T-helper 2 cell treated with Interferon-gamma antibody and Interleukin-4, amounts not matched to agents 5 μg/mL and 100 μg/mL, for 36 hours (primary cell): ENCODE measurements around the gene SHISA7.

ENCODE experiments used
- DNase-seq: peaks from one replicate; pipeline ENCODE4 v3.0.0; 2021; ENCODE audit warnings: low spot score
- H3K27ac Mint-ChIP-seq: one replicate; pipeline ENCODE4 v1.8.0; 2021; ENCODE audit warnings: mild to moderate bottlenecking, mixed read lengths
- H3K27me3 Mint-ChIP-seq: one replicate; pipeline ENCODE4 v1.8.0; 2021; ENCODE audit warnings: low read depth, mixed read lengths
- H3K36me3 Mint-ChIP-seq: one replicate; pipeline ENCODE4 v1.8.0; 2021; ENCODE audit warnings: low read depth, mixed read lengths
- H3K4me1 Mint-ChIP-seq: one replicate; pipeline ENCODE4 v1.8.0; 2021; ENCODE audit warnings: low read depth, mixed read lengths
- H3K4me3 Mint-ChIP-seq: one replicate; pipeline ENCODE4 v1.8.0; 2022; ENCODE audit warnings: mild to moderate bottlenecking, moderate library complexity, mixed read lengths
- H3K9me3 Mint-ChIP-seq: one replicate; pipeline ENCODE4 v1.8.0; 2021; ENCODE audit warnings: mixed read lengths

Gene SHISA7

DNA sequence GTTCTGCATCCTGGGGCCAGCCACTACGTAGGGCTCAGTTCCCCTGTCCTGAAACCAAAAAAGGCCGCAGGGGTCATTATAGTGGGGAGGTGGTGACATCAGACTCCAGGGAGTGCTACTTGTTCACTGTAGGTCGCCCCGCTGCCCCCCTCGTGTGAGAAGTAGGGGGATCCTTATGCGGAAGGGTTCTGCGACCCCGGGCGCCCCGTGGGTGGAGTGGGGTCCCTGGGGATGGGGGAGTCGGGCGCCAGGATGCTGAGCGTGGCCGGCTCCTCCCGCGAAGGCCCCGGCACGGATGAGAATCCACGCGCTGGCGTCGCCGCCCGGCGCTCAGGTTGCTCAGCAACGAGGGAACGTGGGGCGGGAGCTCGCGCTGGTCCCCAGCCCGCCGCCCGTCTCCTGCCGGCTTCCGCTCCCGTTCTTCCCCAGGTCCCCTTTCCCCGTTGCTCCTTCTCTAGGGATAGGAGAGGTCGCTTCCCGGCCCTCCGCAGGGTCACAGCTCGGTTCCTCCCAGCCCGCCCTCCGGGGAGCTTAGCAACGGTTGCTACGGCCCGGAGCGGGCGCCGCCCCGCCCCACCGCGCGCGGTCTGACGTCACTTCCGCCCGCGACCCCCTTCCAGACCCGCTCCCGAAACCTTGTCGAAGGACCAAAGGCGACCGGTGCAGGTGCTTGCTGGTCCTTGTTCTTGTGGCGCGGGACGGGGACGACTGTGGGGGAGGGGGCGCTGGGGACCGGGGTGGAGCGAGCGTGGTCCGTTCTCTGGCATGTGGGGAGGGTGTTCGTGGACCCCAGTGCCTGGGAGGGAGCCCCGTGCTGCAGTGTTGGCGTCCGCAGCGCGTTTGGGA lies 41.7 kb upstream of the SHISA7 start, which contains the start of gene NAT14:
NAT14 (plus strand) TSS at position 596 of the 846 bp plus-strand sequence. CDS start 521 bp downstream, outside the sequence.
- peaks cover 1% of the 10 kb centered on the region for H3K4me1 Mint-ChIP-seq
- H3K36me3 Mint-ChIP-seq, result peaks cover 1% of the 10 kb centered on the region
- H3K27ac Mint-ChIP-seq, result peak within 1 kb of the TSS; percentile 70
- H3K4me3 Mint-ChIP-seq, result peak within 1 kb of the TSS; percentile 75
- DNase-seq, result peak; percentile 60
- no peaks in the 10 kb centered on the region for H3K9me3 Mint-ChIP-seq
- H3K27me3 Mint-ChIP-seq, result no peaks in the 10 kb centered on the region

DNA sequence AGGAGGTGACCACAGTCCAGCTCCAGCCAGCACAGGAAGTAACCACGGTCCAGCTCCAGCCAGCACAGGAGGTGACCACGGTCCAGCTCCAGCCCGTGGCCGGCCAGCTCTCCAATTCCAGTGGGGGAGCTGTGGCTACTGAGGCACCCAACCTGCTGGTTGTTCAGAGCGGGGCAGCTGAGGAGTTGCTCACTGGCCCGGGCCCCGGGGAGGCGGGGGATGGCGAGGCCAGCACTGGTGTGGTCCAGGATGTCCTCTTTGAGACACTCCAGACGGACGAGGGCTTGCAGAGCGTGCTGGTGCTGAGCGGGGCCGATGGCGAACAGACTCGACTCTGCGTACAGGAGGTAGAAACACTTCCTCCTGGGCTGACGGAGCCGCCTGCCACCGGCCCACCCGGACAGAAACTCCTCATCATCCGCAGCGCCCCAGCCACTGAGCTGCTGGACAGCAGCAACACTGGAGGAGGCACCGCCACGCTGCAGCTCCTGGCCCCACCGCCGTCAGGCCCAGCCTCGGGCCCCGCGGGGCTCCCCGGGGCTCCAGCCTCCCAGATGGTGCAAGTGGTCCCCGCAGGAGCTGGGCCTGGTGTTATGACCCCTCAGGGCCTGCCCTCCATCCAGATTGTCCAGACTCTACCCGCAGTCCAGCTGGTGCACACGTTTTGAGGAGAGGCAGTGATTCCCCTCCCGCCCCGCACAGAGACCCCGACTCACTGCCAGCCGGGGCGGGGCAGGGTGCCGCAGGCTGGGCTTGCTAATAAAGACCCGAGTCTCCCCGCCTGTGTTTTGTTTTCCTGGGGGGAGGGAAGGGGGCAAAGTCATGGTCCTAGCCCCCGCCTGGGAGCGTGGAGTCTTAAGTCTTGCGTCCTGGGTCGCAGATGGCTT lies 40.8 kb upstream of the SHISA7 start:
- peak overlapping the region; percentile 72 for H3K4me3 Mint-ChIP-seq
- no peak for DNase-seq
- H3K27me3 Mint-ChIP-seq, result no peaks in the 10 kb centered on the region
- H3K36me3 Mint-ChIP-seq, result peaks cover 1% of the 10 kb centered on the region
- H3K4me1 Mint-ChIP-seq, result peaks cover 4% of the 10 kb centered on the region
- H3K27ac Mint-ChIP-seq, result peak overlapping the region; percentile 20
- no peaks in the 10 kb centered on the region for H3K9me3 Mint-ChIP-seq

DNA sequence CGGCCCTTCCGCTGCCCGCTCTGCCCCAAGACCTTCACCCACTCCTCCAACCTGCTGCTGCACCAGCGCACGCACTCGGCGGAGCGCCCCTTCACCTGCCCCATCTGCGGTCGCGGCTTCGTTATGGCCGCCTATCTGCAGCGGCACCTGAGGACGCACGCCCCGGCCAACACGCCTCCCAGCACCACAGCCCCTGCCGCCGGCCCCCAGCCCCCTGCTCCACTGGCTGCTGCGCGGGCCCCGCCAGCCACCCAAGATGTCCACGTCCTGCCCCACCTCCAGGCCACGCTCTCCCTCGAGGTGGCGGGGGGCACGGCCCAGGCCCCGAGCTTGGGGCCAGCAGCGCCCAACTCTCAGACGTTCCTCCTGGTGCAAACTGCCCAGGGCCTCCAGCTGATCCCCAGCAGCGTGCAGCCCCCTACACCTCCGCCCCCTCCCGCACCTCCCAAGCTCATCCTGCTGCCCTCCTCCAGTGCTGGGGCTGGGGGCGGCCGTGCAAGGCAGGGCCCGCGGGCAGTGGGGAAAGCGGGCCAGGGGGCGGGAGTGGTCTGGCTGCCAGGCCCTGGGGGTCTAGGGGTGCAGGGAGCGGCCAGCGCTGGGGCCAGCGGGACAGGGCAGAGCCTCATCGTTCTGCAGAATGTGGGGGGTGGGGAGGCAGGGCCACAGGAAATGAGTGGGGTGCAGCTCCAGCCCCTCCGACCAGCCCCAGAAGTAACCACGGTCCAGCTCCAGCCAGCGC lies 40.0 kb upstream of the SHISA7 start:
- no peak for DNase-seq
- Mint-ChIP-seq H3K4me1 (peaks cover 11% of the 10 kb centered on the region), H3K27me3 (no peaks in the 10 kb centered on the region), H3K9me3 (no peaks in the 10 kb centered on the region), H3K36me3 (peaks cover 4% of the 10 kb centered on the region), H3K27ac (no peak overlapping the region), H3K4me3 (no peak overlapping the region)

DNA sequence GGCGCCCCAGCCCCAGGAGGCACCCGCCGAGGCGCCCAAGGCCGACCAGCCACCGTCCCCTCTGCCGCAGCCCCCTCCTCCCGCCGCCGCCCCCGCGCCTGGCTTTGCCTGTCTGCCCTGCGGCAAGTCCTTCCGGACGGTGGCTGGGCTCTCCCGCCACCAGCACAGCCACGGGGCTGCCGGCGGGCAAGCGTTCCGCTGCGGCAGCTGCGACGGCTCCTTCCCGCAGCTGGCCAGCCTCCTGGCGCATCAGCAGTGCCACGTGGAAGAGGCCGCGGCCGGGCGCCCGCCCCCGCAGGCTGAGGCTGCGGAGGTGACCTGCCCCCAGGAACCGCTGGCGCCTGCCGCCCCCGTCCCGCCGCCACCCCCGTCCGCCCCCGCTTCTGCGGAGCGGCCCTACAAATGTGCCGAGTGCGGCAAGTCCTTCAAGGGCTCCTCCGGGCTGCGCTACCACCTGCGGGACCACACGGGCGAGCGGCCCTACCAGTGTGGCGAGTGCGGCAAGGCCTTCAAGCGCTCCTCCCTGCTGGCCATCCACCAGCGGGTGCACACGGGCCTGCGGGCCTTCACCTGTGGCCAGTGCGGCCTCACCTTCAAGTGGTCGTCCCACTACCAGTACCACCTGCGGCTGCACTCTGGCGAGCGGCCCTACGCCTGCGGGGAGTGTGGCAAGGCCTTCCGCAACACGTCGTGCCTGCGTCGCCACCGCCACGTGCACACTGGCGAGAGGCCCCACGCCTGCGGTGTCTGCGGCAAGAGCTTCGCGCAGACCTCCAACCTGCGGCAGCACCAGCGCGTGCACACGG lies 39.3 kb upstream of the SHISA7 start:
- Mint-ChIP-seq H3K27ac (no peak overlapping the region), H3K36me3 (peaks cover 4% of the 10 kb centered on the region), H3K27me3 (no peaks in the 10 kb centered on the region), H3K4me1 (peaks cover 17% of the 10 kb centered on the region), H3K4me3 (no peak overlapping the region), H3K9me3 (no peaks in the 10 kb centered on the region)
- no peak for DNase-seq

DNA sequence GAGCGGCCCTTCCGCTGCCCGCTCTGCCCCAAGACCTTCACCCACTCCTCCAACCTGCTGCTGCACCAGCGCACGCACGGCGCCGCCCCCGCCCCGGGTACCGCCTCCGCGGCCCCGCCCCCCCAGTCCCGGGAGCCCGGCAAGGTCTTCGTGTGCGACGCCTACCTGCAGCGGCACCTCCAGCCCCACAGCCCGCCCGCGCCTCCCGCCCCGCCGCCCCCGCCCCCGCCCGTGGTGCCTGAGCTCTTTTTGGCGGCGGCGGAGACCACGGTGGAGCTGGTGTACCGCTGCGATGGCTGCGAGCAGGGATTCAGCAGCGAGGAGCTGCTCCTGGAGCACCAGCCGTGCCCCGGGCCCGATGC lies 38.7 kb upstream of the SHISA7 start:
- Mint-ChIP-seq H3K4me3 (no peak overlapping the region), H3K27ac (no peak overlapping the region), H3K27me3 (no peaks in the 10 kb centered on the region), H3K9me3 (no peaks in the 10 kb centered on the region), H3K36me3 (peaks cover 4% of the 10 kb centered on the region), H3K4me1 (peaks cover 20% of the 10 kb centered on the region)
- DNase-seq, result no peak

DNA sequence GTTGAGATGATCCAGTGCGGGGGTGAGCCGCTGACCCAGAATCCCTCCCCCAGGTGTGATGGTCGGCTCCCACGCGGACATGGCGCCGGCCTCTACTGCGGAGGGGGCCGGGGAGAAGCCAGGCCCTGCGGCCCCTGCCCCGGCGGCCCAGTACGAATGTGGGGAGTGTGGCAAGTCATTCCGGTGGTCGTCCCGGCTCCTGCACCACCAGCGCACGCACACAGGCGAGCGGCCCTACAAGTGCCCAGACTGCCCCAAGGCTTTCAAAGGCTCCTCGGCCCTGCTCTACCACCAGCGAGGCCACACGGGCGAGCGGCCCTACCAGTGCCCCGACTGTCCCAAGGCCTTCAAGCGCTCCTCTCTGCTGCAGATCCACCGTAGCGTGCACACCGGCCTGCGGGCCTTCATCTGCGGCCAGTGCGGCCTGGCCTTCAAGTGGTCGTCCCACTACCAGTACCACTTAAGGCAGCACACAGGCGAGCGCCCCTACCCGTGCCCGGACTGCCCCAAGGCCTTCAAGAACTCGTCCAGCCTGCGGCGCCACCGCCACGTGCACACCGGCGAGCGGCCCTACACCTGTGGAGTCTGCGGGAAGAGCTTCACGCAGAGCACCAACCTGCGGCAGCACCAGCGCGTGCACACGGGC lies 38.2 kb upstream of the SHISA7 start:
- no peaks in the 10 kb centered on the region for H3K27me3 Mint-ChIP-seq
- no peak for DNase-seq
- no peak overlapping the region for H3K27ac Mint-ChIP-seq
- peaks cover 20% of the 10 kb centered on the region for H3K4me1 Mint-ChIP-seq
- peaks cover 4% of the 10 kb centered on the region for H3K36me3 Mint-ChIP-seq
- H3K4me3 Mint-ChIP-seq, result no peak overlapping the region
- no peaks in the 10 kb centered on the region for H3K9me3 Mint-ChIP-seq

DNA sequence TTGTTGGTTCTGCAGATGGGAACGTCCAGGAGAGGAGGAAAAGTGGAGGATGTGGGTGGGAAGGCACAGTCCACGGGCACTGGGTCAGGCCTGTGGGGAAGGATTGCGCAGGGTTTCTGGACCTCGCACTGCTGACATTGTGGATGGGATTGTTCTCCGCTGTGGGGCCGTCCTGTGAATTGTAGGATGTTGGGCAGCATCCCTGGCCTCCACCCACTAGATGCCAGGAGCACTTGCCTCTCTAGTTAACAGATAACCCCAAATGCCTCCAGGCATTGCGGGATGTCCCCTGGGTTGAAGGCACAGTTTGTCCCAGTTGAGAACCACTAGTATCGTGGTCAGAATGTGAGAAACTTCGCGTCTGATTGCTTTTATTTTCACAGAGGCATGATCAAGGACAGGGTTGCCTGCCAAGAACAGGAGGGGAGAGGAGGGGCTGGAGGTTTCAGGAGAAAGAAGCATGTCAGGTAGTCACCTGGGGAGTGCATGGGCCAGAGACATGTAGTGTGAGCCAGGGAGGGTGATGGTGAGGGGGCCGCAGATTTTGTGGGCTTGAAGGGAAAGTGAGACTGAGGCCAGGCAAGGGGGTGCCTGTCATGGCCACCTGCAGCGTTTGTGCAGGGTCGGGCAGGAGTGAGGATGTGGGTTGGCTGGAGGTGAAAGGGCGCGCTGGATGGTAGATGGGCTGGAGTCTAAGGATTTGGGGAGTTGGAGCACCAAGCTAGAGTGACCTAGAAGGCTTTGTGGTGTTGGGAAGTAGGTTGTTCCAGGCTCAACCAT lies 36.5 kb upstream of the SHISA7 start:
- Mint-ChIP-seq H3K9me3 (no peaks in the 10 kb centered on the region), H3K27ac (peak overlapping the region; percentile 55), H3K4me1 (peaks cover 18% of the 10 kb centered on the region), H3K36me3 (peaks cover 4% of the 10 kb centered on the region), H3K27me3 (no peaks in the 10 kb centered on the region), H3K4me3 (peak overlapping the region; percentile 17)
- no peak for DNase-seq

DNA sequence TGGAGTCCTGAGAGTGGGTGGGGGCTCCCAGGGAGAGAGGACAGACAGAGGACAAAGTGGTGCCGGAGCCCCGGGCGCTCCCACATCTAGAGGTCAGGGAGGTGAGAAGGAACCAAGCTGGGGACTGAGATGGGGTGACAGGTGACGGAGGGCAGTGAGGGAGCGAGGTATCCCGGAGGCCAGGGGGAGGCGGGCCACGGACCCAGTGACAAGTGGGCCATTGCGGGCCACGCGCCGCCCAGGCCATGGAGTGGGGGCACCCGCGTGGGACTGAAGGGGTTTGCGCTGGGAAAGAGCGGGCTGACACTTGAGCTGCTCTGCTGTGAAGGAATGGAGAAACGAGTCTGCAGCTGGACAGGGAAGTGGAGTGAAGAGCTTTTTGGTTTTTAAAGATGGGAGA lies 35.9 kb upstream of the SHISA7 start:
- H3K4me1 Mint-ChIP-seq, result peaks cover 18% of the 10 kb centered on the region
- DNase-seq, result no peak
- peak overlapping the region; percentile 55 for H3K27ac Mint-ChIP-seq
- no peaks in the 10 kb centered on the region for H3K9me3 Mint-ChIP-seq
- peak overlapping the region; percentile 87 for H3K4me3 Mint-ChIP-seq
- H3K36me3 Mint-ChIP-seq, result peaks cover 4% of the 10 kb centered on the region
- no peaks in the 10 kb centered on the region for H3K27me3 Mint-ChIP-seq

DNA sequence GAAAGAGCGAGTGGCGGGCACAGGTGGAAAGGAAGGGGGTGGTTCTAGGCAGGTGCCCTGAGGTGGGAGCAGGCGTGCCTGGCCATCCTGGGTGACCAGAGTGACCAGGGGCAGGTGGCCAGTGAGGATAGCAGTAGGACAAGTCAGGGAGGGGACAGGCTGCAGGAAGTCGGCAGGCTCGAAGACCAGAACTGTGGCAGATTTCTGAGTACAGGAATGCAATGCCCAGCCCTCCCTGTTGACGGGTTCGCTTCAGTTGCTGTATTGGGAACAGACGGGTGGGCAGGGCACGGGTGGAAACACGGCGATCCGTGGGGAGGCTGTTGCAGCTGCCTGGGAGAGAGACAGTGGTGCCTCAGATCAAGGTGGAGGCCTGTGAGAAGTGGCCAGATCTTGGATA lies 35.3 kb upstream of the SHISA7 start:
- Mint-ChIP-seq H3K4me3 (peak overlapping the region; percentile 87), H3K4me1 (peaks cover 18% of the 10 kb centered on the region), H3K36me3 (peaks cover 4% of the 10 kb centered on the region), H3K27me3 (no peaks in the 10 kb centered on the region), H3K27ac (peak overlapping the region; percentile 47), H3K9me3 (no peaks in the 10 kb centered on the region)
- DNase-seq, result no peak

DNA sequence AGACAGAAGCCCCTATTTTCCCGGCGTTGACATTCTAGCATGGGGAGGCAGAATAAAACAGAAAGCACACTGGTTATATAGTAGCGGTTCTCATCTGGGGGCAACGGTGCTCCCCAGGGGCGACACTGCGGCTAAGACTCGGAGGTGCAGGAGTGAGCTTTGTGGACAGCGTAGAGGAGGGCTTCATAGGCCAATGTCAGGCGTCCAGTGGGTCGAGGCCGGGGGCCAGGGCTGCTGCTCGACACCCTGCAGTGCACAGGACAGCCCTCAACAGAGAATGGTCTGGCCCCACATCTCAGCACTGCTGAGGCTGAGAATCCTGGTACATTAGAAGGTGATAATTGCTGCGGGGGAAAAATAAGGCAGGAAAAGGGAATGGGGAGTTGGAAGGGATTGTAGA lies 34.8 kb upstream of the SHISA7 start:
- peaks cover 18% of the 10 kb centered on the region for H3K4me1 Mint-ChIP-seq
- peak overlapping the region; percentile 47 for H3K27ac Mint-ChIP-seq
- no peaks in the 10 kb centered on the region for H3K9me3 Mint-ChIP-seq
- H3K36me3 Mint-ChIP-seq, result peaks cover 4% of the 10 kb centered on the region
- H3K4me3 Mint-ChIP-seq, result peak overlapping the region; percentile 87
- no peaks in the 10 kb centered on the region for H3K27me3 Mint-ChIP-seq
- DNase-seq, result no peak

DNA sequence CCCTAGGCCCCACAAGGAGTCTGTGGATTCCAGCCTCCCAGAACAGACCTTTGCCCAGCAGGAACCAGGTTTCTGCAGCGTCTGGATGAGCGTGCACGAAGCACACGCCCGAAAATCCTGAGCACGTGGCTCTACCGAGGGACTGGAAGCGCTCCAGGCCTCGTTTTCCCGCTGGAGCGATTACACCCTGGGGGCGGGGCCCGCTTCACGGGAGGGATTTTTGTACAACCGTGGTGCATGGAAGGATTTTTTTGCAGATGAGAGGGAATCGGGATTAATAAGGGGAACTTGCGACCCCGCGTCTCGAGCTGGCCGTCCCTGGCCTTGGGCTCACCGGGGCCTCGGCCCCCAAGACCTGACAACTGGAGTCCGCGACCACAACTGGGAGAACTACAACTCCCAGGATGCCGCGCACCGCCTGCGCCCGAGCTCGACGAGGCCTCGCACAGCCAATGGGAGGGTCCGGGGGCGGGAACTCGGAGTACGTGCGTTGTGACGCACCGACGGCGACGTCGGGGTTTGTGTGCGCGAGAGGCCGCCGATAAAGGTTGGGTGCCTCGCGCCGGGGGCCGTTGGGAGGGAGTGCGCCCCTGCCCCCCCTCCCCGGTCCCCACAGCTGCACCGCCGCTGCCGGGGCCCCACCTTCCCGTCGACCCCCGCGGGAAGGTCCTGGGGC lies 33.1 kb upstream of the SHISA7 start, which contains the start of gene ZNF628:
ZNF628 (plus strand) TSS at position 518 of the 676 bp plus-strand sequence. CDS start 3,294 bp downstream, outside the sequence.
- H3K4me3 Mint-ChIP-seq, result peak within 1 kb of the TSS; percentile 92
- peak within 1 kb of the TSS; percentile 91 for H3K27ac Mint-ChIP-seq
- peaks cover 18% of the 10 kb centered on the region for H3K4me1 Mint-ChIP-seq
- H3K9me3 Mint-ChIP-seq, result no peaks in the 10 kb centered on the region
- H3K36me3 Mint-ChIP-seq, result peaks cover 4% of the 10 kb centered on the region
- no peaks in the 10 kb centered on the region for H3K27me3 Mint-ChIP-seq
- DNase-seq, result peak; percentile 97
